ENCODE measurements around the gene ADGRV1. TPM values are rescaled to one million over a fixed set of nuclear protein-coding genes. Genes with fewer than 3 reads are reported as not detected.
A peak's percentile ranks its signal among the peaks of the same experiment; 100 is the strongest.

ADGRV1 gene
- total RNA-seq, 4 donors from 2014 or later = 129 to 158 (median 145) TPM

- no peak for TF ChIP-seq POLR2A (IDR thresholded peaks at IDR 0.05)
- TF ChIP-seq CTCF (IDR thresholded peaks at IDR 0.05) = no peak
- intact Hi-C loops (cut with DNase I) = no loop called here
- no peaks in the 10 kb centered on the region for H3K9me3 ChIP-seq
- H3K4me1 ChIP-seq = peaks cover 15 to 18% of the 10 kb centered on the region in 2 donors
- no peak overlapping the region for H3K27ac ChIP-seq
- no peak for DNase-seq
- H3K27me3 ChIP-seq = no peaks in the 10 kb centered on the region
- no peak overlapping the region for H3K4me3 ChIP-seq (replicated peaks in 1 of 3)
- no peaks in the 10 kb centered on the region for H3K36me3 ChIP-seq
- 1 to 3% methylated on average over 1 of the region's 1 CpG for WGBS, 2 donors
Measured at GRCh38 chr5:90636948-90637347, 78.4 kb downstream of the ADGRV1 start.

- Histone ChIP-seq H3K36me3 (no peaks in the 10 kb centered on the region), H3K4me3 (replicated peaks in 1 of 3) (no peak overlapping the region), H3K9me3 (no peaks in the 10 kb centered on the region), H3K27ac (no peak overlapping the region), H3K4me1 (peaks cover 15 to 17% of the 10 kb centered on the region in 2 donors), H3K27me3 (no peaks in the 10 kb centered on the region)
- TF ChIP-seq CTCF (IDR thresholded peaks at IDR 0.05) (no peak), POLR2A (IDR thresholded peaks at IDR 0.05) (no peak)
- DNase-seq = no peak
- WGBS, 2 donors = 84 to 89% methylated on average over 3 of the region's 3 CpGs
- intact Hi-C loops (cut with DNase I) = no loop called here
Measured at GRCh38 chr5:90637731-90638130, 79.1 kb downstream of the ADGRV1 start.

- intact Hi-C loops (cut with DNase I) = no loop called here
- Histone ChIP-seq H3K36me3 (no peaks in the 10 kb centered on the region), H3K4me1 (peaks cover 14 to 15% of the 10 kb centered on the region in 2 donors), H3K27ac (peak overlapping the region in 1 of 3 donors; percentile 83), H3K4me3 (replicated peaks in 1 of 3) (no peak overlapping the region), H3K27me3 (no peaks in the 10 kb centered on the region), H3K9me3 (no peaks in the 10 kb centered on the region)
- TF ChIP-seq CTCF (IDR thresholded peaks at IDR 0.05) (no peak), POLR2A (IDR thresholded peaks at IDR 0.05) (no peak)
- WGBS, 2 donors = 84 to 88% methylated on average over 6 of the region's 6 CpGs
- no peak for DNase-seq
Measured at GRCh38 chr5:90638878-90639277, 80.3 kb downstream of the ADGRV1 start.

GRCh38 chr5:90640484-90641059 is 82.0 kb downstream of the ADGRV1 start:
- no peaks in the 10 kb centered on the region for H3K36me3 ChIP-seq
- intact Hi-C loops (cut with DNase I) = no loop called here
- H3K27me3 ChIP-seq = no peaks in the 10 kb centered on the region
- 32 to 38% methylated on average over 5 of the region's 5 CpGs for WGBS, 2 donors
- H3K27ac ChIP-seq = peak overlapping the region; percentile 71 to 83 (median 76)
- no peaks in the 10 kb centered on the region for H3K9me3 ChIP-seq
- peaks cover 14 to 15% of the 10 kb centered on the region in 2 donors for H3K4me1 ChIP-seq
- TF ChIP-seq POLR2A (IDR thresholded peaks at IDR 0.05) (no peak), CTCF (IDR thresholded peaks at IDR 0.05) (no peak)
- peak; percentile 51 to 70 for DNase-seq
- no peak overlapping the region for H3K4me3 ChIP-seq (replicated peaks in 1 of 3)

GRCh38 chr5:90641528-90641927 is 82.9 kb downstream of the ADGRV1 start:
- Histone ChIP-seq H3K4me3 (replicated peaks in 1 of 3) (no peak overlapping the region), H3K27me3 (no peaks in the 10 kb centered on the region), H3K4me1 (peaks cover 14 to 15% of the 10 kb centered on the region in 2 donors), H3K27ac (peak overlapping the region in 2 of 3 donors; percentile 53 to 76), H3K36me3 (no peaks in the 10 kb centered on the region), H3K9me3 (no peaks in the 10 kb centered on the region)
- TF ChIP-seq CTCF (IDR thresholded peaks at IDR 0.05) (no peak), POLR2A (IDR thresholded peaks at IDR 0.05) (no peak)
- intact Hi-C loops (cut with DNase I) = no loop called here
- DNase-seq = no peak
- 52 to 72% methylated on average over 3 of the region's 3 CpGs for WGBS, 2 donors

Data from thyroid gland (tissue), 4 donors.